ENCODE data around the gene ADGRF5.
"Not testable (repeated sequence)": the region's sequence is repeated elsewhere in the genome, so short reads cannot be mapped to it uniquely, and the experiment has no call there.

Gene ADGRF5

DNA sequence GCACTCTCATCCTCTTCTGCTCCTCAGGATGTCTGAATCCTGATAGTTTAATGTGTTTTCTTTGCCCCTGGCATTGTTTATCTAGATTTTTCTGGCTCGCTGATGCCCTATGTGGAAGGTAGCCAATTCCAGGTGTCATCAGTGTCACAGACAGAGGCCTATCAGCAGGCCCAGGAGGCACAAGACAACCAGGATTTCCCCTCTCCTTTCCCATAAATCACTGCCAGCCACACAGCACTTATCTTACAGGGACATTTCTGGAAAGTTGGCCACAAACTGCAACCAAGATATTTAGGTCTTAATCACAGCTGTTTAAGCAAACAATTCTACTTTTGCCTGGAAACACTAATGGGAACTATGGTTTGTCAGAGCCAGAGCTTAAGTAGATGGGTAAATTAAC lies 28.1 kb downstream of the ADGRF5 start:
- DNase-seq = no peak

- DNase-seq = no peak
Observed at GRCh38 chr6:46891252-46891795, 30.4 kb downstream of the ADGRF5 start.

DNA sequence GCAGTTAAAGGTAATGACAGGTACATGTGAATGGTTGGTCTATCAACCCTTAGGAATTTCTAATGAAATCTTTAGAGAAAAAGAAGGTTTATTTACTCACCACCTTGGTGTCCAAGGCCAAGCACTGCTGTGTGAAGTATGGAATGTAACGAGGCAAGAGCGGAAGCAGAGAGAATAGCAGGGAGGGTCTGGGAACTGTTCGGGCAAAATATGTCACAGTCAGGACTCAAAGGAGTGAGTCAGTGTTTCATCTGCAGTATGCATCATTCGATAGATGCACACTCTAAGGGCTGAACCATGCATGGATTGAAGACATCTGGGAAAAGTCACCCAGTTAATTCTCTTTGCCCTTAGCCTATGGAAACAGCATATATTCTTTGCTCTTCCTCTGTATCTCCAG lies 33.2 kb downstream of the ADGRF5 start:
- DNase-seq = no peak

GRCh38 chr6:46888031-46888430 lies 33.7 kb downstream of the ADGRF5 start:
- no peak for DNase-seq

- DNase-seq = no peak
Observed at GRCh38 chr6:46882645-46883044, 39.1 kb downstream of the ADGRF5 start.

- DNase-seq = no peak
Observed at GRCh38 chr6:46879003-46879402, 42.7 kb downstream of the ADGRF5 start.

DNA sequence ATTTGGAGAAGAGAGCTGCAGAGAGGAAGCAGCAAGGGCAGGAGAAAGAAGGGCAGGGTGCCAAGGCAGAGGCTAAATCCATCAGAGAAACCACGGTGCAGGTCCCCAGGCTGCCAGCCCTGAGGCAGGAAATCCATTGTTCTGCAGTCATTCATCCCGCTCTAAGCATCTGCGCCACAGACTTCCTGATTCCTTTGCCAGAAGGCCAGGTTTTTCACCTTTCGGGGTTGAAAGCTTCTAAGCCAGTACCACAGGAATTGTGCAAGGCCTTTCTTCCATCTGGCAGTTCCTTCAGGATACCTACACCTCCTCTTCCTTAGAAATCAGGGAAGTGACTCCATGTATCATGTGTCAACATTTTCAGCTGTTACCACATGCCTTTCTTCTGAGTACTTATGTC lies 45.6 kb downstream of the ADGRF5 start:
- DNase-seq = peak; percentile 33

DNA sequence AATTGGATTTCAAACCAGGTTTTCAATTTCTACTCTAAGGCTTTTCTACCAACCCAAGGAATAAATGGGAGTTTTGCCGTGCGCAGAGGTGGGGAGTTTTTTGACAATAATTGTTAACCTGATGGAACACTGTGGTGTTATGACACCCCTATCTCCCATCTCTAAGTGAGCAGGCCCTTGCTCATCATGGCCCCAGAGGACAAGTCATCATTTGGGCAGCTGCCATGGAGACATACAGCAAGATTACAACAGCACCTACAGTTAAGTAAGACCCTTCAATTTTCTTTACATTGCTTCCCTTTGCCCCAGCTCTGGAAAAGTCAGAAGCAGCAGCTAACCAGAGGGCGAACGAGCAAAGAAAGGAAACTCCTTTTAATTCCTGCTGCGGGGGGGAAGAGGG lies 54.3 kb downstream of the ADGRF5 start:
- no peak for DNase-seq

- DNase-seq = no peak
Observed at GRCh38 chr6:46865221-46865620, 56.5 kb downstream of the ADGRF5 start.

DNA sequence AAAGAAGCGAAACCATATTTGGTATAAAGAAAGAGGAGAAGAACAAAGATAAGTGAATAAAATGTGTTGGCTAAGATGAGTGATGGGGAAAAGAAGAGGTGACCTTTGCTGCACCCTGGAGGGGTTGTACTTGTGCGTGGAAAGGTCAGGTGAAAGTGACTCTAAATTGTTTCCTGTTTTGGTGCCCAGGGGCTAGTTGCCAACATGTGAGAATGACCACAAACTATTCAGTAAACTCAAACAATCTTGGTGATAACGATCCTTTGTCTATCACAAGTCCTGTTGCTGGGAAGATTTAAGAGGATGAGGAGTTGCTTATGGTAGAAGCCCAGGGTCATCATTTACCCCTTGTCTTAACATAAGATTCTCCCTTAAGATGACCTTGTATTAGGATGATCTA lies 57.9 kb downstream of the ADGRF5 start:
- DNase-seq = no peak

DNA sequence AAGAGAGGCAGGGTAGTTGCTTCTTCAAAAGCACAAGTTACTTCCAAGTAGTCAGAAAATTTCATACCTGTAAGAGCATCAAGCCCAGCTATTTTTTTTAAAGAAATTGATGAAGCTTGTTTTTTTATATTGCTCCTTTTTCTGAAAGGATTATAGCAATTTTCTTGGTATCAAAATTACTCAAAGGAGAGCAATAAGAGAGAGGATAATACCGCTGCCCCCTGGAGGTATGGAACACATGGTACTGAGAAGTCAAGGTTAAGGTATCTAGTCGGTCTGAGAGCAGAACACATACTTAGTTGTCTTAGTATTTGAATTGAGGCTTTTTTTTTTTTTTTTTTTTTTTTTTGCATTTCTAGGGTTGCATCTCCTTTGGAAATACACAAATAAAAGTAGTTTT lies 59.4 kb downstream of the ADGRF5 start:
- no peak for DNase-seq

DNA sequence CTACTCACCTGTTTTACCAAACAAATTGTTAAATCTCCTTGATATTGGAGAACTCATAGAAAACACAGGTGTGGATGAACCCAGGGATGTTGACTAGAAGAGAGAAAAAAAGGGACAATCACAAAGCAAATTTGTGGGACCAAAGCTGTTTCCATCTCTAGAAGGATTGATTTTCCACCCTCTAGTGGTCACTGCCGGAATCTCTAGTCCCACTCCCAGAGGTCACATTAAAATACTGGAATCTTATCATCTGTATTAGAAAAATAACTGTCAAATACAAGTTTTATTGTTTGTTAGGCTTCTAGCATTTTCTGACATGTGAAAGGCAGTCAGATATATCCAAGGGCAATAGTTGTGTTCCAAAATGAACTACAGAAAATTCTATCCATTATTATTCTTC lies 65.8 kb downstream of the ADGRF5 start:
- peak; percentile 2 for DNase-seq

DNA sequence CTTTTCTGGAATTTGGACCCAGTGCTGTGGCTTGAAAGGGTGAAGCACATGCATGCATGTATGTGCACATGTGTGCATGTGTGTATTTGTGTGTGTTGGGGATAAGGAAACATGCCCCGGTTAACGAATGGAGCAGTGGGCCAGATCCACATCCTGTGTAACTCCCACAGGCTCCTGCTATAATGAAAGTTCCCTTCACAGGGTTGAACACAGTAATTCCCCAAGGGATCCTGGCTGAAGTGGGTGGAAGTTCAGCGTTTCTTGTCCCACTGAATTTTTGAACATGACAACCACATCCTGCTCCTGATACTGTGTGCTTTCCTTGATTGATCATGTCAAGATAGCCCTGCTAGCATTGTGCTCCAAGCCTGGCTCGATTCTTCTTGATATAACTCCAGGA lies 70.2 kb downstream of the ADGRF5 start:
- not testable (repeated sequence) for DNase-seq

GRCh38 chr6:46850792-46851191 lies 70.9 kb downstream of the ADGRF5 start:
- no peak for DNase-seq

DNA sequence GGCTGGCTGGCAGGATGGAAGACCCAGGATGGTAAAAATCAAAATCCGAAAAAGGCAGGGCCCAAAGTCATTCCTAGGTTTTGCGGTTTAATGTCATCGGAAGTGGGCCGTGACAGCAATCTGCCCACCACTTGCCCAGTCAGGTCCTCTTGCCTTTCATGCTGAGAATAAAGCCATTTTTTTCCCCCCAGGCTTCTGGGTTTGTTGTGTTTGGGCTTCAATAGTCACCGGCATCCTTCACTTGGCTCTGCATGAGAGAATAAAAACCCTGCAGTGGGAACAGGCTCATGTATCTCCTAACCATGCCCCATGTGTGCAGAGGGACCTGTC lies 72.4 kb downstream of the ADGRF5 start:
- DNase-seq = no peak

DNA sequence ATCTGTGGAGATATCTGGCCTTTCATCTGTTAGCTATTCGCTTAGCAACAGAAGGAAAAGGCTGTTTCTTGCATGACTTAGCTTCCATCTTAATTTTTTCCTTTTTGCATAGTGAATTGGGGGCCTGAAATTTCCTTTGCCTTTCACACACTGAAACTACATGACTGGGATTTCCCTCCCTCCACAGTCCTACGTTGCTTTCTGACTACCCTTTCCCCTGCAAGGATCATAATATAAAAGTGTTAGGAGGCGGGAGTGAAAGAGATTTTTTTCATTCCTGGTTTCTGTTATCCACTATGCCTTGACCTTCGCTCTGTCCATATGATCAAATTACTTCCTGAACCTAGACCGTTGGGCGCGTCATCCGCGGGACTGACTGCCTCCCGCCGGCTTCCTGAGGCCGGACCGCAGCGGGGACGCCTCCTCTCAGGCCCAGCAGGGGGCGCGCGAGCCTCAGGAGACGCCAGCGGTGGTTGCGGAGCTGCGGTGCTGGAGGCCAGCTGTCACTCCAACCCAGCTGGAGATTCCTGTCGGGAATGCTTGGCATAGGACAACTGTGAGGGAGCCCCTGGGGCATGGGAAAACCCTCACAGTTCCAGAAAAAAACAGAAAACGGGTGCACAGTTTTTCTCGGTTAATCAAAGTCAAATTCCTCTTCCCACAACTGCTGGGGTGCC lies 72.9 kb downstream of the ADGRF5 start:
- DNase-seq = peak; percentile 37

GRCh38 chr6:46845126-46845525 lies 76.6 kb downstream of the ADGRF5 start:
- no peak for DNase-seq

DNA sequence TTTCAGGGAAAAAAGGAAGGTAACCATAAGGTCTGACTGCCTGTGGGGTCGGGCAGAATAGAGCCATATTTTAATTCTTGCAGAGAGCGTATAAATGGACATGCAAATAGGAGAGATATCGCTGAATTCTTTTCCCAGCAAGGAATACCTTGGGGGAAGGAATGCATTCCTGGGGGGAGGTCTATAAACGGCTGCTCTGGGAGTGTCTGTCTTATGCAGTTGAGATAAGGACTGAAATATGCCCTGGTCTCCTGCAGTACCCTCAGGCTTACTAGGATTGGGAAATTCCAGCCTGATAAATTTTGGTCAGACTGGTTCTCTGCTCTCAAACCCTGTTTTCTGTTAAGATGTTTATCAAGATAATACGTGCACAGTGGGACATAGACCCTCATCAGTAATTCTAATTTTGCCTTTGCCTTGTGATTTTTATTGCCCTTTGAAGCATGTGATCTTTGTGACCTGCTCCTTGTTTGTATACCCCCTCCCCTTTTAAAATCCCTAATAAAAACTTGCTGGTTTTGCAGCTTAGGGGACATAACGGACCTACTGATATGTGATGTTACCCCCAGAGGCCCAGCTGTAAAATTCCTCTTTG lies 79.4 kb downstream of the ADGRF5 start:
- not testable (repeated sequence) for DNase-seq

DNA sequence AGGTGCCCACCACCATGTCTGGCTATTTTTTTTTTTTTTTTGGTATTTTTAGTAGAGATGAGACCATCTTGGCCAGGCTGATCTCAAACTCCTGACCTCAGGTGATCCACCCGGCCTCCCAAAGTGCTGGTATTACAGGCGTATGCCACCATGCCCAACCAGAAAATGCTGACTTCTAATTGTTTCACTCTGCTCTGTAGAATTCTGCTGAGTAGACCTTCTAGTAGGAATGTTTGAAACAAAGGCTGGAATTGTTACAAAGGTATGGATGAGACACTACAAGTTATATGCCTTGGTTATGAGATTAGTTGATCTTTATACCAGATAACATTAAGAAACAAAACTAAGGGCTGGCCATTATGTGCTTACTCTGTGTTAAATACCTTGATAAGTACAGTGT lies 83.7 kb downstream of the ADGRF5 start:
- no peak for DNase-seq

- not testable (repeated sequence) for DNase-seq
Observed at GRCh38 chr6:46834991-46835390, 86.7 kb downstream of the ADGRF5 start.

- DNase-seq = not testable (repeated sequence)
Observed at GRCh38 chr6:46834257-46834916, 87.4 kb downstream of the ADGRF5 start.

DNA sequence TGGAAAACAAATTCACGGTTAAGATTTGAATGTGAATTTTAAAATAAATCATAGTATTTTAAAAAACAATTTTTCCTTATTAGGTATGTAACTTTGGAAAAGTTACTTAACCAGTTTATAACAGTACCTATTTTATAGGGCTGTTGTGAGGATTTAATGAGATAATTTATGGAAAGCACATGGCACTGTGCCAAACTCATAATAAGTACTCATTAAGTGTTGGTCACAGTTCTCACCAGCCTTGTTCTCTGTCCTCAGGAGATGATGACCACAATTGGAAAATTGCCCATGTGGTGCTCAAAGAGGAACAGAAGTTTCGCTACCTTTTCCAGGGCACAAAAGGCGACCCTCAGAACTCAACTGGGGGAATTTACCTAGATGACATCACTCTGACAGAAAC lies 88.9 kb downstream of the ADGRF5 start:
- no peak for DNase-seq

GRCh38 chr6:46828939-46829338 lies 92.8 kb downstream of the ADGRF5 start:
- DNase-seq = no peak

DNA sequence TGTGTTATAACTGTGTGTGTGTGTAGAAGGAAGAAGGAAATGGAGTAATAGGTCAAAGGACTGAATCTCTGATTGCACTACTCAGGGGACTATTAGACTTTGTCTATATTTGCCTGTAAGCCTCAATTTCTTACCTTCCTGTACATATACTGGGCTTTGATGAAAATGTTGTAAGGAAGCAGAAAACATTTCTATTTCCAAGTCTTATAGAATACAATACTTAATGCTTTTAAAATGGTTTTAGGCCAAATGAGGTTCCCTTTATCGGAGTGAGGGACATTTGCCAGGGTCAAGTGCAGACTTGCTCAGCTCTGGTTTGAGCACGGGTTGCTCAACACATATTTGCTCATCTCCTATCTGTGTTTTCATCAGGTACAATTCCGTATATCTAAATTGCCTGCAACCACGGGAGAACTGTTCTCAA lies 100.3 kb downstream of the ADGRF5 start:
- DNase-seq = no peak
